ES-I3 (cell line): ENCODE data around the gene LAIR1.

Experiments used
- H3K36me3 ChIP-seq: 2 replicates; pipeline ENCODE4 v1.6.1; 2013; ENCODE audit warnings: mild to moderate bottlenecking, low read length, control low read depth, moderate library complexity; ENCODE audit not compliant: insufficient read depth
- H3K4me1 ChIP-seq: 2 replicates; pipeline ENCODE4 v1.6.1; 2013; ENCODE audit warnings: mild to moderate bottlenecking, control low read depth, low read length; ENCODE audit not compliant: insufficient read depth
- H3K9ac ChIP-seq: 2 replicates; pipeline ENCODE4 v1.6.1; 2013; ENCODE audit warnings: low read depth, mild to moderate bottlenecking, low read length, moderate library complexity
- H3K9me3 ChIP-seq: 2 replicates; pipeline ENCODE4 v1.6.1; 2013; ENCODE audit warnings: mild to moderate bottlenecking, low read length, moderate library complexity; ENCODE audit not compliant: control insufficient read depth, insufficient read depth

LAIR1 gene

GRCh38 chr19:54310543-54310942, 54.2 kb downstream of the LAIR1 start:
- Histone ChIP-seq H3K4me1 (no peaks in the 10 kb centered on the region), H3K36me3 (no peaks in the 10 kb centered on the region), H3K9ac (no peak overlapping the region), H3K9me3 (no peaks in the 10 kb centered on the region)

GRCh38 chr19:54309811-54310210, 54.9 kb downstream of the LAIR1 start:
- no peaks in the 10 kb centered on the region for H3K9me3 ChIP-seq
- no peak overlapping the region for H3K9ac ChIP-seq
- no peaks in the 10 kb centered on the region for H3K36me3 ChIP-seq
- no peaks in the 10 kb centered on the region for H3K4me1 ChIP-seq

- H3K36me3 ChIP-seq = no peaks in the 10 kb centered on the region
- no peak overlapping the region for H3K9ac ChIP-seq
- no peaks in the 10 kb centered on the region for H3K9me3 ChIP-seq
- H3K4me1 ChIP-seq = no peaks in the 10 kb centered on the region
These were observed 57.2 kb downstream of the LAIR1 start for GRCh38 chr19:54307389-54308020.

- no peak overlapping the region for H3K9ac ChIP-seq
- H3K9me3 ChIP-seq = no peaks in the 10 kb centered on the region
- H3K4me1 ChIP-seq = no peaks in the 10 kb centered on the region
- H3K36me3 ChIP-seq = no peaks in the 10 kb centered on the region
These were observed 59.6 kb downstream of the LAIR1 start for GRCh38 chr19:54305141-54305540.

- H3K9me3 ChIP-seq = no peaks in the 10 kb centered on the region
- no peak overlapping the region for H3K9ac ChIP-seq
- no peaks in the 10 kb centered on the region for H3K36me3 ChIP-seq
- no peaks in the 10 kb centered on the region for H3K4me1 ChIP-seq
These were observed 62.5 kb downstream of the LAIR1 start for GRCh38 chr19:54302257-54302656.
